Activated gamma-delta T cell (primary cell): Measurements from ENCODE around the gene DMKN.

Source experiments
- DNase-seq: peaks from one replicate; lab custom pipeline; 2025; lab: John Stamatoyannopoulos, UW

DMKN gene

DNA sequence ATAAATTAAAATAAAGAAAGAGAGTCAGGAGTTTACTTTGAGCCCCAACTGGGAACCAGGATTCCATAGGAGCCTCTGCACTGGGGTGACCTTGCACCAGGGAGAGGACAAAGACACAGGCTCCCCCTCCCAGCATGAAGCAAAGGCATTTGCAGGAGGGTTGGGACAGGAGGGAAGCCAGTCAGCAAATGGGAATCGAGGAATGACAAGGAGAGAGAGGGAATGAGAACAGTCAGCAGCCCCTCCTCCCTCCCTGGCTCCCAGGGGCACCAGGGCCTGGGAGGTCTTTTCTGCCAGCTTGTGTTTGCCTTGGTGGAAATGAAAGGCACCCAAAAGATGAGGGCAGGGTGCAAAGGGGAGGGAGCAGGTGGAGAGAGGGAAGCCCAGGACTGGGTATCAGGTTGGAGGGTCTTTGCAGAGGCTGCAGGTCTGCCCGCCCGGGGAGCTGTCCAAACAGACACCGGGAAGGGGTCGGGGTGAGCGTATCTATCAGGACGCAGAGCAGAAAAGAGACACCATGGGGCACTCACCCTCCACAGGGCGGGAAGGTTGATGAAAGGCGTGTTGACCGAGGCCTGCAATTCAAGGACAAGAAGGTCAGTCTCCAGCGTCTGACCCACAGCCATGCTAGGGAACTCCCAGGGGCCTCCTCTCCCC, 10.9 kb upstream of the DMKN start:
- DNase-seq: no peak

- no peak for DNase-seq
Measured at GRCh38 chr19:35522745-35523327, 9.4 kb upstream of the DMKN start.

- no peak for DNase-seq
Measured at GRCh38 chr19:35521124-35521743, 7.8 kb upstream of the DMKN start.

DNA sequence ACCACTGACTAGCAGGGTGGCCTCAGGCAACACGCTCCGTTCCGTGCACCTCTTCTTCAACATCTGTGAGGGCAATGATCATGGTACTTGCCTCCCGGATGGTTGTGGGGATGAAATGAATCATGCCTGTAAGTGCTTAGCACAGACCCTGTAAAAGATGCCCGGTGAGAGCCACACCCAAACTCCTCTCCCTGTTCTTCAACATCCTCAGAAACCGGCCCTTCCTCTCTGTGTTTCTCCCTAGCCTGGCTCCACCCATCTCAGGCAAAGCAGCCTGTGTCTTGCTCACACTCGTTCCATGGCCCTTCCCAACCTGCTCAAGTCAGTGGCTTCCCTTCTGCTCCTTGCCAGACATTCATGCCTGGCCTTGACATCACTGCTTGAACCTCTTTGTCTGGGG, 5.8 kb upstream of the DMKN start:
- DNase-seq: no peak

GRCh38 chr19:35518313-35518712, 4.9 kb upstream of the DMKN start:
- no peak for DNase-seq

- DNase-seq: no peak
Measured at GRCh38 chr19:35517342-35517741, 3.9 kb upstream of the DMKN start.

- DNase-seq: no peak
Measured at GRCh38 chr19:35516310-35516709, 2.9 kb upstream of the DMKN start.

DNA sequence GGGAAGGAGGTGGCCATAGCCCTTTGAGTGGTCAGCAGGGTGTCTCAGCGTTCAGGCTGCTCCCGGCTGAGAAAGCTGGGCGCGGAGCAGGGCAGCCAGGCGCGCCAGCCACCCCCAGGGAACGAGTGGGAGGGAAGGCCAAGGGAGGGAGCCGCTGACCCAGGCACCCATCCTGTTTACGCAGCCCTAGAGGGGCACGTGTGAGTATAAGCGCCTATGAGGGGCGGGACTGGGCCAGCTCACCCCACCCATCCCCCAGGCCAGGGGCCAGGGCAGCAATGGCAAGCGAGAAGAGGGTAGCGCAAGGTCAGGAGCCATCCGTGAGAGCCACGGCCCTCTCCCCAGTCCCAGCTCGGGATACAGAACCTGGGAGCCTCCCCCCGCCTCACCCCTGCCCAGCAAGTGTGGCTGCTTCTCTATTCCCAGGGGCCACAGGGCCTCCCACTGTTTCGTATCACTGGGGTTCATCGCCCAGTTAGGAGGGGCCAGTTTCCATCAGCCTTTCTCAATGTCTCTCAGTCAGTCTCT, 897 bp upstream of the DMKN start:
- no peak for DNase-seq

DNA sequence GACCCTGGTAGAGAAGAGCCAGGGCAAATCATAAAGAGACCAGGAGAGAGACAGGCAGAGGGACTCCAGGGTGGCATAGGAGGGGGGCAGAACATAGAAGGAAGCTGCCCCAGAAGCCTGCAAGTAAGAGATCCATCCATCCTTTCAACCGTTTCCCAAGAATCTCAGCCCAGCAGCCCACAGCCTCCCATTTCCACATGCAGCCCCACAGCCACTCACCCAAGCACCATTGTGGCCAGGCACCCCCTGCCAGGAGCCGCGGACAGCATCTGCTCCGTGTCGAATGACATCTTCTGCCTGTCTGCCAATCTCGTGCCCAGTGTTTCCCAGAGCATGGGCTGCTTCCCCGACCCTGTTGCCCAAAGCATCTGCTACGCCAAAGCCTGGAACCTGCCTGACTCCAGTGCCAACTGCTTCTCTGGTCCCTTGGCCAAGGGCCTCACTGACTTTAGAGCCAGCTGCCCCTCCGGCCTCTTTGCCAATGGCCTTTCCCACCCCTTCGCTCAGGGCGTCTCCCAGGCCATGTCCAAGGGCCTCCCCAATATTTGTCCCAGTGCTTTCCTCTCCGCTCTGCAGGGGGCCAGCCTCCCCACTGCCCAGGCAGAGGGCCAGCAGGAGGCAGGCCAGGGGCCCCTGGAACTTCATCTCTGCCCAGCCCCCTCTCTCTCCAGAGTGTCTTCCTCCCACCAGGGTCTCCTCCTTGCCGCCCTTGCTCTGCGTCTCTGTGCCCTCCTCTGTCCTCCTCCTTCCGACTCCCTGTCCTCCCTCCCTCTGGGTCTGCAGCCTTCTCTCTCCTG, 420 bp downstream of the DMKN start:
- no peak for DNase-seq

DNA sequence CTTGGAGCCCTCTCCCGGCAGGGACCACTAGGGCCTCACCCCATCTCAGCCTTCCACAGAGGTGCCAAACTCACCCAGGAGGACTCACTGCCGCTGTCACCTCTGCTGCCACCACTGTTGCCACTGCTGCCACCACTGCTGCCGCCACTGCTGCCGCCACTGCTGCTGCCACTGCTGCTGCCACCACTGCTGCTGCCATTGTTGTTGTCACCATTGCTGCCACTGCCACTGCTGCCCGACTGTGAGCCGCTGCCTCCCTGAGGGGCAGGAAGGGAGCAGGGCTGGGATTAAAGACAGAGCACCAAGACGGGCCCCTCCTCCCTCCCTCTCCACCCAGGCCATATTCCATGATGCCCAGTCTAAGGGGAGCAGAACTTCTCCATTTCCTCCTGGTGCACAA, 2.1 kb downstream of the DMKN start:
- no peak for DNase-seq

- no peak for DNase-seq
Measured at GRCh38 chr19:35510626-35510964, 2.9 kb downstream of the DMKN start.

- DNase-seq: peak; percentile 40
Measured at GRCh38 chr19:35509861-35510625, 3.4 kb downstream of the DMKN start.

GRCh38 chr19:35509018-35509652, 4.3 kb downstream of the DMKN start:
- DNase-seq: no peak

- DNase-seq: no peak
Measured at GRCh38 chr19:35508129-35508528, 5.3 kb downstream of the DMKN start.

DNA sequence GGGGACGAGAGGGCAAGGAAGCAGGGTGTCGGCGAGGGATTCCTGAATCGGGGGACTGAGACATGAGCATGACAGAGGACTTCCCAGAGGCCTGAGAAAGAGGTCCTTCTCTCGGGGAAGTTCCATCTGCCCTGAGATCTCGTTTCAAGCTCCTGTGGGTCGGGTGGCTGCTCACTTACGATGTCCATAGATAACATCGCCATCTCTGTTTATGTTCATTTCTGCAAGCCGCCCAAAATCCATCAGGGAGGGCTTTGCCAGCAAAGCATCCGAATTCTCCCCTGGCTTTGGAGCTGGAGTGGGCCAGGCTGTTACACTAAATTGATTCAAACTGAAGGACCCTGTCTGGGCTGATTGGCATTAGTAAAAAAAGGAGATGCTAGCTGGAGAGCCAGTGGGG, 5.9 kb downstream of the DMKN start:
- no peak for DNase-seq

DNA sequence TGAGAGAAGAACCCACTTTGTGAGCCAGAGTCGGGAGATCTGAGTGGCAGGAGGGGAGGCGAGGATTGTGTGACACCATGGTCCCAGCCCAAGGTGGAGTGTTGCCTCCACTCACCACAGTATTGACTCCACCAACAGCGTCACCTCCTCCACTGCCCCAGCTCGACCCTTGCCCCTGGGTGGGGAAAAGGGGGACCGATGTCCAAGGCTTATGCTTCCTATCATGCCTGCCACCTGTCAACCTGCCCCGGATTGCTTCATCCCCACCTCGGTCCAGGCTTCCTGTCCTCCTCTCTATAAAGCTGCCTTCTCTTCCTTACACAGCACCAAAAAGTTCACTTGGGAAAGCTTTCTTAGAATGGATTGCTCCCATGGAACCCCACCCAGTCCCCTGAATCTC, 7.4 kb downstream of the DMKN start:
- DNase-seq: no peak

DNA sequence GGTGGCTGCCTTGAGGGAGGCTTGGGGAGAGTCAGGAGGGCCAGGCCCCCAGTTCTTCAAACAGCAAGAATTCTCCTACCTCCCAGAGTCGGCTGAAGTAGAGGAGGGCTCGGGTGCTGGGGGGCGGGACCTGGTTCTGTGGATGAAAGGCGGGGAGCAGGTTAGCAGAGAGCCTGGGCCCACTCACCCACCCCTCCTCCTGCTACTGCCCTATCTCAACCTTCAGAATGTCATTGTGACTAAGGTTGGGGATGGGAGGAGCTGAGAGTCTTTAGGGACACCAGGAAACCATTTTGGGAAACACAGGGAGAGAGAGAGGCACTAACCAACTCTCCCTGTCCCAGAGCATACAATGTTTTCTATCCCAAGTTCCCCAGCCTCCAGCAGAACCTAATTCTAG, 10.7 kb downstream of the DMKN start:
- DNase-seq: no peak

GRCh38 chr19:35501684-35502083, 11.8 kb downstream of the DMKN start:
- no peak for DNase-seq

- DNase-seq: no peak
Measured at GRCh38 chr19:35500611-35501010, 12.8 kb downstream of the DMKN start.

DNA sequence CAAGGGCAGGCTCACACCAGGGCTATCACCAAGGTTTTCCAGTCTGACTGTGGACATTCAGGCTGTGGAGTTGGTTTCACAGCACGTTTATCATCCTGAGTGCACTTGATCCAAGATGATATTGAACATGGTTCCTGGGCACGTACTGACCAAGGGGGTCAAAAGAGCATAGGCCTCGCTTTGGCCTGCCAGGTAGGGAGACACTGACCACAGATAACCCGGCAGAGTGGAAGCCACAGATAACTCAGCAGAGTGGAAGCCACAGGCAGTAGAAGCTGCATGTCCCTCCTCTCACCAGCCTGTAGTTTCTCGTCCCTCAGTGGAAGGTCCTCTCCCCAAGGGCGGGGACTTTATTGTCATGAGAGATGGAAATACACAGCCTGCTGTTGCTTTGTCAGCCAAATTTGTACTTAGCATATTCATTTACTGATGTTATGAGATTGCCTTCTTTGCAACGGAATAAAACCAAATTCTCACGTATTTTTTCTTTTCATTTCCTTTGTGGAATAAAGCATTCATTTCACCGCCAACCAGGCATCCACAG, 14.4 kb downstream of the DMKN start:
- no peak for DNase-seq

- DNase-seq: no peak
Measured at GRCh38 chr19:35498220-35498619, 15.2 kb downstream of the DMKN start.
